Fibroblast of upper back skin (primary cell): ENCODE measurements around the gene TADA2B.
"Not testable (repeated sequence)": the region's sequence is repeated elsewhere in the genome, so short reads cannot be mapped to it uniquely, and the experiment has no call there.

Source experiments
- DNase-seq: peaks from one replicate; pipeline ENCODE4 v3.0.0-alpha.2; 2013

The TADA2B gene

GRCh38 chr4:7083597-7084563 is 40.7 kb downstream of the TADA2B start:
- no peak for DNase-seq

GRCh38 chr4:7084564-7084961 is 41.4 kb downstream of the TADA2B start:
- DNase-seq: not testable (repeated sequence)

- DNase-seq: no peak
Measured at GRCh38 chr4:7086384-7086783, 43.2 kb downstream of the TADA2B start.

GRCh38 chr4:7087036-7087435 is 43.9 kb downstream of the TADA2B start:
- no peak for DNase-seq

GRCh38 chr4:7089213-7089986 is 46.2 kb downstream of the TADA2B start:
- no peak for DNase-seq

- DNase-seq: no peak
Measured at GRCh38 chr4:7092026-7092425, 48.9 kb downstream of the TADA2B start.

- DNase-seq: no peak
Measured at GRCh38 chr4:7094916-7095315, 51.7 kb downstream of the TADA2B start.

- DNase-seq: no peak
Measured at GRCh38 chr4:7095611-7096155, 52.5 kb downstream of the TADA2B start.

GRCh38 chr4:7096236-7096635 is 53.1 kb downstream of the TADA2B start:
- no peak for DNase-seq

GRCh38 chr4:7101692-7102515 is 58.7 kb downstream of the TADA2B start:
- DNase-seq: peak; percentile 48

- not testable (repeated sequence) for DNase-seq
Measured at GRCh38 chr4:7102516-7102909, 59.3 kb downstream of the TADA2B start.

GRCh38 chr4:7103031-7103606 is 59.9 kb downstream of the TADA2B start:
- peak; percentile 58 for DNase-seq

GRCh38 chr4:7103607-7104365 is 60.6 kb downstream of the TADA2B start:
- peak; percentile 6 for DNase-seq

- no peak for DNase-seq
Measured at GRCh38 chr4:7104366-7105031, 61.3 kb downstream of the TADA2B start.

GRCh38 chr4:7105276-7105675 is 62.1 kb downstream of the TADA2B start:
- DNase-seq: peak; percentile 23

GRCh38 chr4:7107166-7107905 is 64.2 kb downstream of the TADA2B start:
- no peak for DNase-seq
